WI38 (cell line): ENCODE results near the gene PHYKPL.

Experiments
- H3K4me3 ChIP-seq: 2 replicates; pipeline ENCODE4 v1.5.1; 2011; ENCODE audit warnings: low read depth, mild to moderate bottlenecking, control low read depth, low read length
- CTCF ChIP-seq: IDR thresholded peaks from 2 replicates; pipeline ENCODE4 v1.5.1; 2012; ENCODE audit warnings: low read depth, mild to moderate bottlenecking, control low read depth, low read length

The PHYKPL gene

DNA sequence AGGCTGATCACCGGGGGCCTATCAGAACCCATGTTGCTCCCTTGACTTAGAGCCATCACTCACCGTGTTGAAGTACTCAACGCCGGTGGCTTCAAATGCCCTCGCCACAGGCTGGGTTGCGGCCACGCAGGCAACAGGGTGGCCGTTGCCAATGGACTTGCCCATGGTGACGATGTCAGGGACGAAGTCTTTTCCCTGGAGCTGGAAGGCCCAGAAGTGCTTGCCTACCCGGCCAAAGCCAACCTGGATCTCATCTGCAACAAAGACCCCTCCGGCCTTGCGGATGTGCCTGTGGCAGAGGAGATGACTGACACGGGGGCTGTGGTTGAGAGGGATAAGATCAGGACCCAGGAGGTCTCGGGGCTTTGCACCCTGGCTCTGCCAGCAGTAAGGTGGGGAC lies 10.3 kb downstream of the PHYKPL start:
- no peak for TF ChIP-seq CTCF
- H3K4me3 ChIP-seq = no peak overlapping the region

DNA sequence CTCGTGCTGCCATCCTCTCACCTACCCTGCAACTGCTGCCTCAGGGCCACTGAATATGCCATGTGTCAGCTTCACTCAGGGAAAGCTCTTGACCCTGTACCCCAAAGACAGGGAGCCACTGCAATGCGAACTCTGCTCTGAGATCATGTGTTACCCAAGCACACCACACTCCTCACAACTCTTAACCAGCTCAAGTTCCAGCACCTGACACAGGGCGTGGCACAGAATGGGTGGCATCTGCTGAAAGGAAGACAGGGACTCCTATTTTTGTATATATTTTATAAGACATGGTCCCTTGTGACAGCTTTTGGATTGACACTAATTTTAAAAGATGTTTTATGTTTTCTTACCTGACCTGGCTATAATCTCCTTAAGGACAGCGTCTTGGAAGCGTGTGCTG lies 10.7 kb downstream of the PHYKPL start:
- no peak overlapping the region for H3K4me3 ChIP-seq
- TF ChIP-seq CTCF = no peak

DNA sequence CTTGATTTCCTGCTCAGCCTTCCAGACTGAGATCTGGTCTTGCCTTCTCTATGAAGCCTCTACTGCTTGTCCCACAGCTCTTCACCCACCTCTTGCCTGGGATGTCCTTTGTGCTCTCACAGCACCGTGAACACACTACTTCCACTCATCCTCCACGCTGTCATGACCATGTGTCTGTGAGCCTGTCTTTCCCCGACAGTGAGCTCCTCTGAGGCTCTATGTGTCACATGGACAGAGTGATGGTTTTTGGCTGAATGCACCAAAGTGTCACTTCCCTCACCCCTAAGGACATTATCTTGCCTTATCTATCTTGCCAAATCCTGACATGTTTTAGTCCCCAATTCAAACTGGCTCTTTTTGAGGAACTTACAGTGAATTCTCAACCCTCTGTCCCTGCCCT lies 11.3 kb downstream of the PHYKPL start:
- no peak for TF ChIP-seq CTCF
- no peak overlapping the region for H3K4me3 ChIP-seq

DNA sequence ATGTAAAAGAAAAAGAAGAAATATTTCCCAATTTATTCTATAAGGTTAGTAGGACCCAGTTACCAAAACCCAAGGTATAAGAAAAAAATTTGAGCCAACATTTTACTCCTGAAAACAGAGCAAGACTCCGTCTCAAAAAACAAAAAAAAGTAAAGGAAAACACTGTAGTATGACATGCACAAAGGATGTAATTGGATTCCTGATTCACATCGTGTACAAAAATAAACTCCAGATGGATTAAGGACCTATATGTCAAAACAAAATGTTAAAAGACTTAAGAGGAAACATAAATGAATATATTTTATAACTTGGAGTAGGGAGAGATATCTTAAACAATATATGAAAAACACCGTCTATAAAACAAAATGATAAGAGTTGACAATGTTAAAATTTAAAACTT lies 13.8 kb downstream of the PHYKPL start:
- TF ChIP-seq CTCF = no peak
- H3K4me3 ChIP-seq = no peak overlapping the region

GRCh38 chr5:178218237-178218776 lies 14.3 kb downstream of the PHYKPL start:
- TF ChIP-seq CTCF = no peak
- H3K4me3 ChIP-seq = no peak overlapping the region

GRCh38 chr5:178216779-178217178 lies 15.8 kb downstream of the PHYKPL start:
- TF ChIP-seq CTCF = no peak
- no peak overlapping the region for H3K4me3 ChIP-seq

- no peak overlapping the region for H3K4me3 ChIP-seq
- TF ChIP-seq CTCF = no peak
Measured at GRCh38 chr5:178216088-178216534, 16.5 kb downstream of the PHYKPL start.
